Mucosa of descending colon (tissue), 3 donors: ENCODE data around the gene PARVB. TPM values are rescaled to one million over a fixed set of nuclear protein-coding genes. Genes with fewer than 3 reads are reported as not detected.

ENCODE experiments used
- ATAC-seq: fragments of 200-7000 bp; cut with Tn5 transposase; one replicate; pipeline ENCODE4 v1.9.1; 2020; ENCODE audit warnings: mild to moderate bottlenecking, moderate library complexity
- DNase-seq, 3 donors: peaks; one replicate each; pipeline ENCODE4 v3.0.0-alpha.2; 2020
- H3K36me3 ChIP-seq: fragments of 200-600 bp; one replicate; pipeline ENCODE4 v1.8.0; 2021; ENCODE audit warnings: low read depth, mild to moderate bottlenecking
- H3K4me1 ChIP-seq: fragments of 200-600 bp; one replicate; pipeline ENCODE4 v1.8.0; 2021; ENCODE audit warnings: low read depth, mild to moderate bottlenecking
- H3K4me3 ChIP-seq: fragments of 200-600 bp; one replicate; pipeline ENCODE4 v1.8.0; 2021; ENCODE audit warnings: mild to moderate bottlenecking
- H3K9me3 ChIP-seq: fragments of 200-600 bp; one replicate; pipeline ENCODE4 v1.8.0; 2021; ENCODE audit warnings: mild to moderate bottlenecking
- CTCF ChIP-seq: fragments of 200-600 bp; IDR thresholded peaks from one replicate; pipeline ENCODE4 v1.8.0; 2022; ENCODE audit warnings: antibody characterized with exemption, mild to moderate bottlenecking
- intact Hi-C, 2 donors: fragments of 100-400 bp; cut with DNase I in 1 of 2; cut with micrococcal nuclease in 1 of 2; formaldehyde crosslinking; loops; one replicate each; pipeline versions ENCODE4 v1.11.0 to v1.11.1; 2022; cut with DNase I, micrococcal nuclease
- total RNA-seq, 3 donors: library from RNA; stranded (reverse); fragmentation: NEBNext Ultra II Directional in 2 of 3; extraction: Animal tissue kit (Norgen Biotek cat#: 25700) in 2 of 3; gene quantifications; one replicate each; pipeline versions ENCODE4 v1.2.1 to v1.2.4, GENCODE V29; 2021 to 2023
- donor health status: DM: no; HTN: no; CAD: no; lungs with moderate emphysema.
- donor health status: DM: no; HTN: no; CAD: no.
- donor health status: DM: no; HTN: yes; CAD: no.

PARVB gene
- total RNA-seq, 3 donors from 2014 or later: 5.2 to 35.7 (median 14.9) TPM

GRCh38 chr22:44211946-44212930, 188.1 kb downstream of the PARVB start:
- H3K4me1 ChIP-seq: no peaks in the 10 kb centered on the region
- H3K36me3 ChIP-seq: no peaks in the 10 kb centered on the region
- intact Hi-C loops: no loop called here
- DNase-seq: no peak
- H3K4me3 ChIP-seq: no peak overlapping the region
- ATAC-seq: no peak
- TF ChIP-seq CTCF: no peak
- peaks cover 2% of the 10 kb centered on the region for H3K9me3 ChIP-seq

- intact Hi-C loops: no loop called here
- TF ChIP-seq CTCF: no peak
- DNase-seq (no peak), ATAC-seq (no peak)
- peaks cover 2% of the 10 kb centered on the region for H3K9me3 ChIP-seq
- no peaks in the 10 kb centered on the region for H3K4me1 ChIP-seq
- no peak overlapping the region for H3K4me3 ChIP-seq
- no peaks in the 10 kb centered on the region for H3K36me3 ChIP-seq
These were observed 188.8 kb downstream of the PARVB start for GRCh38 chr22:44212936-44213335.

- ATAC-seq (no peak), DNase-seq (no peak)
- peaks cover 2% of the 10 kb centered on the region for H3K9me3 ChIP-seq
- intact Hi-C loops: no loop called here
- no peak overlapping the region for H3K4me3 ChIP-seq
- H3K36me3 ChIP-seq: no peaks in the 10 kb centered on the region
- no peak for TF ChIP-seq CTCF
- H3K4me1 ChIP-seq: no peaks in the 10 kb centered on the region
These were observed 189.5 kb downstream of the PARVB start for GRCh38 chr22:44213489-44214043.

GRCh38 chr22:44214187-44214586, 190.1 kb downstream of the PARVB start:
- Histone ChIP-seq H3K9me3 (peaks cover 2% of the 10 kb centered on the region), H3K4me3 (no peak overlapping the region), H3K36me3 (no peaks in the 10 kb centered on the region), H3K4me1 (no peaks in the 10 kb centered on the region)
- DNase-seq: no peak
- TF ChIP-seq CTCF: no peak
- intact Hi-C loops: no loop called here
- ATAC-seq: no peak

GRCh38 chr22:44214764-44215163, 190.7 kb downstream of the PARVB start:
- H3K4me1 ChIP-seq: no peaks in the 10 kb centered on the region
- ATAC-seq (no peak), DNase-seq (no peak)
- no peak overlapping the region for H3K4me3 ChIP-seq
- no peaks in the 10 kb centered on the region for H3K9me3 ChIP-seq
- intact Hi-C loops: no loop called here
- TF ChIP-seq CTCF: no peak
- H3K36me3 ChIP-seq: no peaks in the 10 kb centered on the region
